ENCODE results near the gene HKDC1.
"Not testable (repeated sequence)": the region's sequence is repeated elsewhere in the genome, so short reads cannot be mapped to it uniquely, and the experiment has no call there.

HKDC1 gene

GRCh38 chr10:69220041-69220451 lies at the start of gene HKDC1:
Gene HKDC1 (plus strand): TSS chr10:69220332. CDS start chr10:69220436, 104 bp downstream.
- DNase-seq, result no peak

DNA sequence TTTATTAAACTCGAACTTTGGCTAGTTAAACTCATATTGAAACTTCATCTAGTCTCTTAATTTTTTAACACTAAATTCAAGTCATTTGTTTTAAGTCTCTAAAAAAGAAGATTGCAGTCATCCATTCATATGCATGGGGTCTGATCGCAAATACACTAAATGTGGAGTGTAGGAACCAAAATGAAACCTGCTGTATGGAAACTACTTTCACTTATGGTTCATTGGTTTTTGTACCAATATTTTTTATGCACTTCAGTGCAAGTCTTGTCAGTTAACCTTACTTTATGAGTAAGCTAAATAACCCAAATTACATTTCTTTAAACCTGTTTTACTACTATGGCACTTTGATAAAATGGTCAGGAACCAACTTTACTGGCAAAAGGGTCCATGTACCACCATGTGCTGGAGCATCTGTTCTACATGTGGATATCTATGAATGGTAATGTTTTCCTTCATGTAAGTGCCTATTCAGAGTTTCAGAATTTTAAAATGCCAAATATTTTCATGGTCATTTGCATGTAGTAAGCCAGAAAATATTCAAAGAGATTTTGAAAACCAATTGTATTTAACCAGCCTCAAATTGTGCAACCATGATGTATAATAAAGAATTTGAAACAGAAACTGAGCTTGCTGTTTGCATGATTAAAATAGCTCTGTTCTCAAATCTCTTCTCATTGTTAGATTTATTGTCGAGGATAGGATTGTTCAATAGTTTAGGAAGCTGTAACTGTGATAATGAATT lies 47.7 kb upstream of the HKDC1 start:
- no peak for DNase-seq

- DNase-seq, result not testable (repeated sequence)
Observed at GRCh38 chr10:69175326-69175725, 44.8 kb upstream of the HKDC1 start.

DNA sequence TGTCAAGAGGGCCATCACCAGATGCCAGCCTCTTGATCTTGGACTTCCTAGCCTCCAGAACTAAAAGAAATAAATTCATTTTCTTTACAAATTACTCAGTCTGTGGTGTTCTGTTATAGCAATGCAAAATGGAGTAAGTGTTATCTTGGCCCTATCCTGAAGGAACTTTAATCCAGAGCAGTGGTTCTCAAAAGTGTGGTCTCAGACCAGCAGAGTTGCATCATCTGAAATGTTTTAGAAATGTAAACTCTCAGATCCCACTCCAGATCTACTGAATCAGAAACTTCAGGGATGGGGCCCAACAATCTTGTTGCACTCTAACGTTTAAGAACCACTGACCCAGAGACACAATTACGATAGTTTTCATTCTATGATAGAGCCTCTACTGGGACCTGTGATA lies 43.3 kb upstream of the HKDC1 start:
- DNase-seq, result no peak

DNA sequence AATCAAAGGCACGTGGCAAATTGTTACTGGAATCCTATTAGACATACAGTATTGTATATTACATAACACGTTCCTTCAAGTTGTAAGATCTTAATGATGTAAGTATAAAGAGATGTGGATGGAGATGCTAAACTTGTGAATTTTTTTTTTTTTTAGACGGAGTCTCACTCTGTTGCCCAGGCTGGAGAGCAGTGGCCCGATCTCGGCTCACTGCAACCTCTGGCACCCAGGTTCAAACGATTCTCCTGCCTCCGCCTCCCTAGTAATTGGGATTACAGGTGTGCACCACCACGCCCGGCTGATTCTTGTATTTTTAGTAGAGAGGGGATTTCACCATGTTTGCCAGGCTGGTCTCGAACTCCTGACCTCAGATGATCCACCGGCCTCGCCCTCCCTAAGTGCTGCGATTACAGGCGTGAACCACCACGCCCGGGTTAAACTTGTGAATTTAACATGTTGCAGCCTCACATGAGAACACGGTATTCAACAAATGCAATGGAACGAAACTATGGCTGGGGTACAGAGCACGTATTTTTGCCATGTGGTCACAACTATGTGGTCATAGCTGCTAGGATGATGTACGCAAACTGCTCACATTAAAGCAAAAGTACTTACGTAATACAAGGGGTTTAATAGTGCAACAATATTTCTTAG lies 40.9 kb upstream of the HKDC1 start:
- no peak for DNase-seq

- peak; percentile 88 for DNase-seq
Observed at GRCh38 chr10:69179743-69180524, 40.2 kb upstream of the HKDC1 start, which contains the start of gene SUPV3L1. Gene SUPV3L1 (plus strand): TSS chr10:69180234. CDS start chr10:69180292, 58 bp downstream.

- no peak for DNase-seq
Observed at GRCh38 chr10:69180525-69181204, 39.5 kb upstream of the HKDC1 start.

GRCh38 chr10:69181433-69181832 lies 38.7 kb upstream of the HKDC1 start:
- DNase-seq, result no peak

GRCh38 chr10:69182005-69182404 lies 38.1 kb upstream of the HKDC1 start:
- DNase-seq, result no peak

GRCh38 chr10:69186524-69186923 lies 33.6 kb upstream of the HKDC1 start:
- DNase-seq, result no peak

DNA sequence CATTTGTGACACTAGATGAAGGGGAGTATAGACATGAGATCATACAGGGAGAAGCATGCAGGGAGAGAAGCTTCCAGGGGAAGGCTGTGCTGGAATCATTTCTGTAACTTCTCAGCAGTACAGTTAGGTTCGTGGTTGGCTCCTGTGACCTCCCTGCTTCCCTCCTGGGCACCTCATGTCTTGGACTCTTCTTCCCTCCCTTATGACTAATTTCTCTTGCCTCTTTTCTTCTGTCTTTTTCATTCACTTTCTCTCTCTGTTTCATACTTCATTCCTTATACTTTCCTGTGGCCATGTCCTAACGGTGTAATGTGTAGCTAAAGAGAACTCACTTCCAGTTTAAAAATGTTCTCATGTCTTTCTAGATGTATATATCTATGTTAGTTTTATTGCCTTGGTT lies 19.1 kb upstream of the HKDC1 start:
- no peak for DNase-seq

DNA sequence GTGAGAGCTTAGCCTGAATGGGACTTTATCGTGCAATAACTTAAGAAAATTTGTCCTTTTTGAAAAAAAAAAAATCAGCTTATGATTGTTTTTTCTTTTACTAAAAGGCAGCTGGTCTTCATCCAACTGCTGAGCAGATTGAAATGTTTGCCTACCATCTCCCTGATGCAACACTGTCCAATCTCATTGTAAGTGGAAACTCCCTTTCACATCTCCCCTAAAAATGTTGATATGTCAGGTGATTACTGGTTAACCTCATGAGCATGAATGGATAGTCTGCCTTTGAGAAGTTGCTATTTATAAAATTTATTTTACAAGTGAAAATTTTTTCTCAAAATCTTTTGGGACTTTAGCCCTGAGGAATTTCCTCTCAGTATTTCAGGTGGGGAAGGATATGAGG lies 17.8 kb upstream of the HKDC1 start:
- no peak for DNase-seq

- no peak for DNase-seq
Observed at GRCh38 chr10:69208761-69209160, 11.4 kb upstream of the HKDC1 start.

- DNase-seq, result no peak
Observed at GRCh38 chr10:69209787-69210484, 10.2 kb upstream of the HKDC1 start.

- no peak for DNase-seq
Observed at GRCh38 chr10:69211104-69211503, 9.0 kb upstream of the HKDC1 start.

DNA sequence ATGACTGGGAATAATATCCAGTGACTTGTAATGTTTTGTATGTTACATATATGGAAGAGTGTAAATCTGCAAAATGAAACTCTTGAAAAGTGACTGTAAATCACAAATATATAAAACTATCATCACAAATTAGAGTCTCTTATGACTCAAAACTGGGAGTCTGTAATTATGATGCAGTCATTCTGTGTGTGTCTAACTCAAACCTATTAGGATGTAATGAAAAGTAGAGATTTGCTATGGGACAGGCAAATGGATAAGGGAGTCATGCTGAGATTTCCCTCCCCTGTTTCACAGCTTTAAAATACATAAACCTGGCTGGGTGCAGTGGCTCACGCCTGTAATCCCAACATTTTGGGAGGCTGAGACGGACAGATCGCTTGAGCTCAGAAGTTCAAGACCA lies 8.6 kb upstream of the HKDC1 start:
- DNase-seq, result no peak

GRCh38 chr10:69213591-69214311 lies 6.4 kb upstream of the HKDC1 start:
- DNase-seq, result no peak

DNA sequence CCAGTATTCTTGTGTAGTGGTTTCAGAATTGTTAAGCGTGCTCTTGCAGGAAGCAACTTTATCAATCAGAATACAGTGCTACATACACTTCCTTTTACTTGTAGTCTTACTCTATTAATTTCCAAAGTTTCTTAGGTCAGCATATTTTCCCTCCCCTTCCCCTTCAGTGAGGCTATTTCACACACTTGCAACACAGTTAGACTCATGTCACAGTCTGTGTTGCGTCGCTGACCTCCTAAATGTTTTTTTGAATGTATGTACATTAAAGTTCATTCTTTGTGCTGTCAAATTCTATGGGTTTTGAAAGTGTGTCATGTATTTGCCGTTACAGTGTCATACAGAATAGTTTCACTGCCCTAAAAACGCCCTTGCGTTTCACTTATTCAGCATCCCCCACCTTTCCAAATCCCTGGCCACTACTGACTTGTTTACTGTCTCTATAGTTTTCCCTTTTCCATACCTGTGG lies 5.4 kb upstream of the HKDC1 start:
- DNase-seq, result no peak

DNA sequence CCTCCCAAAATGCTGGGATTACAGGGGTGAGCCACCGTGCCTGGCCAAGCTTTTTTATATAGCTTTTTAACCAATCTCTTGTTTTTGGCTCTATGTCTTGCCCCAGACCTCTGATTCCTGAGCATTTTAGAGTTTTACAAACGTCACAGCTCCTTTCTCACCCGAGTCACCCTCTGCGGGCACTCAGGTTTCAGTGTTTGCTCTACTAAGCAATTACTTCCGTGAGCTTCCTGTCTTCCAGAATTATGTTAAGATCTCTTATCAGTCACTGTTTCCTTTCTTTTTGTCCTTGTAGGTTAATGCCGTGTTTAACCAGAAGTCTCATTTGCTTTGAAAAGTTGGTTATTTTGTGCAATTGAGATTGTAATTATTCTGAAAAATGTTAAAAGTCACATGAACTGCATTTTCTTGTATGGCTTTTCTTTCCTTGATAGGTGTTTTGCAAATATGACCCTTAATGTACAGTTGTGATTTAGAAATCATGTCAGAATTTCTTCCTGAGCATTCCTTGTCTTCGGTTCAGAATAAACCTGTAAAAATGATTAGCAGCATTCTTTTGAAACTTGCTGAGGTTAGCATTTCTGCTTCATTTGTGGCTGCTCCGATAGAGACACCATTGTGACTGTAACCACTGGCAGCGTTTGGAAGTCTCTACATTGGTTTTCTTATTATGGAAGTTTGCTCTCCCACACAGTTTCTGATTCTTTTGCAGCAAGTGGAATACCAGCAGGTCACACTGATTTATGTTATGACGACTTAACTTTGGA lies 4.5 kb upstream of the HKDC1 start:
- no peak for DNase-seq

DNA sequence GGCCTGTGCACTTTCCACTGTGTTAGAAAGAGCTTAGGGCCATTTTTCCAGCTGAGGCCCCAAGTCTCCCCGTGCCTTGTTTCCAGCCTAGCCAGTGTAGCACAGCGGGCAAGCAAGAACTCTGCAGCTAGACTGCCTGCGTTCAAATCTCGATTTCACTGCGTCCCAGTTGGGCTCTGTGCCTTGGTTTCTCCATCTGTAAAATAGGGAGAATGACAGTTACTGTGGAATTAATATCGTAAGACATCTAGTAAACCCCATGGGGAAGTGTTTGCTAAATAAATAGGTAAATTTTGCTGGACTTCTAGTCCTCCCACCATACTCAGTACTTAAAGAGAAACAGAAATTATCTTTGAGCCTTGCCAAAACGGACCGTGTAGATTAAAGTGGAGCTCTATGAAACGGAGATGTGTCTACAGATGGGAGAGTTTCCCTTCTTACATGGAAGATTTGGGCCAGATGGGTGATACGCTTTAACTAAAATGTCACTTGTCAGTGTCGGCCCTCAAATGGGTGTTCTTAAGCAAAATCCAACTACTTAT lies 3.5 kb upstream of the HKDC1 start:
- no peak for DNase-seq
